HEK293T (cell line): ENCODE measurements around the gene ARL5C.

ENCODE experiments used
- CTCF ChIA-PET: fragments of 350-600 bp; formaldehyde crosslinking; extraction: SDS; loops from one replicate; lab custom pipeline; 2021; ENCODE audit warnings: antibody characterized with exemption, inconsistent platforms; lab: Yijun Ruan, JAX
- POLR2A ChIA-PET: fragments of 350-600 bp; formaldehyde crosslinking; extraction: SDS; loops from one replicate; lab custom pipeline; 2020; ENCODE audit warnings: antibody characterized with exemption, inconsistent platforms; lab: Yijun Ruan, JAX
- DNase-seq: peaks from one replicate; pipeline ENCODE4 v3.0.0; 2012; ENCODE audit warnings: mixed read lengths; ENCODE audit errors: extremely low spot score
- ARNT ChIP-seq: fragments of 450-650 bp; IDR thresholded peaks from 2 replicates; pipeline ENCODE4 v1.6.1; 2017; ENCODE audit warnings: mild to moderate bottlenecking
- BHLHE40 ChIP-seq: fragments of 450-650 bp; IDR thresholded peaks from 2 replicates; pipeline ENCODE4 v1.6.1; 2016; ENCODE audit warnings: mild to moderate bottlenecking, moderate library complexity, borderline replicate concordance
- CTBP1 ChIP-seq: fragments of 450-650 bp; IDR thresholded peaks from 2 replicates; pipeline ENCODE4 v1.6.1; 2016; ENCODE audit warnings: borderline replicate concordance
- ELF4 ChIP-seq: fragments of 450-650 bp; IDR thresholded peaks from 2 replicates; pipeline ENCODE4 v1.6.1; 2017; ENCODE audit warnings: antibody characterized with exemption
- FOXA1 ChIP-seq: fragments of 450-650 bp; IDR thresholded peaks from 2 replicates; pipeline ENCODE4 v1.6.1; 2016; ENCODE audit warnings: mild to moderate bottlenecking
- FOXK2 ChIP-seq: fragments of 450-650 bp; IDR thresholded peaks from 2 replicates; pipeline ENCODE4 v1.6.1; 2016; ENCODE audit warnings: mild to moderate bottlenecking
- FOXM1 ChIP-seq: fragments of 450-650 bp; IDR thresholded peaks from 2 replicates; pipeline ENCODE4 v1.6.1; 2017; ENCODE audit warnings: mild to moderate bottlenecking, borderline replicate concordance
- HDGF ChIP-seq: fragments of 450-650 bp; IDR thresholded peaks from 2 replicates; pipeline ENCODE4 v1.6.1; 2017; ENCODE audit warnings: antibody characterized with exemption, borderline replicate concordance
- L3MBTL2 ChIP-seq: fragments of 450-650 bp; conservative IDR thresholded peaks from 2 replicates; pipeline ENCODE4 v1.6.1; 2016; ENCODE audit warnings: mild to moderate bottlenecking
- LEF1 ChIP-seq: fragments of 450-650 bp; IDR thresholded peaks from 2 replicates; pipeline ENCODE4 v1.6.1; 2017; ENCODE audit warnings: mild to moderate bottlenecking, borderline replicate concordance
- NFRKB ChIP-seq: fragments of 450-650 bp; IDR thresholded peaks from 2 replicates; pipeline ENCODE4 v1.6.1; 2016; ENCODE audit warnings: mild to moderate bottlenecking, moderate library complexity
- SP1 ChIP-seq: fragments of 450-650 bp; IDR thresholded peaks from 2 replicates; pipeline ENCODE4 v1.6.1; 2017
- SUZ12 ChIP-seq: fragments of 450-650 bp; IDR thresholded peaks from 2 replicates; pipeline ENCODE4 v1.6.1; 2016; ENCODE audit warnings: mild to moderate bottlenecking
- TARDBP ChIP-seq: fragments of 450-650 bp; IDR thresholded peaks from 2 replicates; pipeline ENCODE4 v1.6.1; 2016
- ZNF384 ChIP-seq: fragments of 450-650 bp; IDR thresholded peaks from 2 replicates; pipeline ENCODE4 v1.6.1; 2016
- TF ChIP-seq, protein P1 (sequence below): fragments of 450-650 bp; IDR thresholded peaks from 2 replicates; pipeline ENCODE4 v1.6.1; 2016

Gene ARL5C

DNA sequence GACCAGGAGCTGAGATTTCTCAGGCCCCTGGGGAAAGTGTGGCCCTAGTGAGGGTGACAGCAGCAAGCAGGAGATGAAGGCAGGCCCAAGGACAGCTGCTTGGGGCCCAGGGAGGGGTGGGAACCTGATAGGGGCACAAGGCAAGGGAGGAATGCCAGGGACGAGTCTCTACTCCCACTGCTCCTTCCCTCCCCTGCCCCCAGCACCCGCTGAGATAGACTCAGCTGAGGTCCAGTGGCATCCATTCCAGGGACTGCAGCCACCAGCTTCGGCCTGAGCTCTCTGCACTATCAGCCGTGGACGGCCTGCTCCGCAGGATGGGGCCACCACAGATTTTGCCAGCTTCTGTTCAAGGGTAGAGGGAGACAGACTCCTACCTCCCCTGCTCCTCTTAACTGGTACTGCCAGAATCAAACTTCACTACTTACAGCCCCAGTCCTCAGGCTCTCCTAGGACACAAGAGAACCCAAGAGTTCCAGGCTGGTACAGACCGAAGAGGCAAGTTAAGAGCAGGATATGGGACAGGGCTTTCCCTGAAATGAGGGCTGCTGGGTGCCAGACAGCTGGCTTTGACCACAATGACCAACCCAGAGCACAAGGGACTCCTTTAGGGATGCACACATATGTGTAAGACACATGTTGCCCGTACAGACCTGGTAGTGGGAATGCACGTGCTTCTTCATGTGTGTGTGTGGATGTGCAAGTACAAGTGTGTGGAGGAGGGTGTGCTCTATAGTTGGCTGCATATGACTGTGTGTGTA lies 26.0 kb upstream of the ARL5C start:
- POLR2A ChIA-PET = interaction anchor here (2.5 kb wide), 1 partner anchor 8 kb away, joined by 14 read pairs; the partner anchor contains the start of gene RPL19
- CTCF ChIA-PET = interaction anchor here (2.4 kb wide), 1 partner anchor 17 kb away, joined by 7 read pairs; no protein-coding TSS in a partner anchor
- TF ChIP-seq ZNF384 (no peak), LEF1 (no peak), L3MBTL2 (no peak), FOXK2 (no peak), NFRKB (no peak), FOXA1 (no peak), HDGF (no peak), ELF4 (no peak), CTBP1 (no peak), SUZ12 (no peak)
- TF ChIP-seq, protein P1, sequence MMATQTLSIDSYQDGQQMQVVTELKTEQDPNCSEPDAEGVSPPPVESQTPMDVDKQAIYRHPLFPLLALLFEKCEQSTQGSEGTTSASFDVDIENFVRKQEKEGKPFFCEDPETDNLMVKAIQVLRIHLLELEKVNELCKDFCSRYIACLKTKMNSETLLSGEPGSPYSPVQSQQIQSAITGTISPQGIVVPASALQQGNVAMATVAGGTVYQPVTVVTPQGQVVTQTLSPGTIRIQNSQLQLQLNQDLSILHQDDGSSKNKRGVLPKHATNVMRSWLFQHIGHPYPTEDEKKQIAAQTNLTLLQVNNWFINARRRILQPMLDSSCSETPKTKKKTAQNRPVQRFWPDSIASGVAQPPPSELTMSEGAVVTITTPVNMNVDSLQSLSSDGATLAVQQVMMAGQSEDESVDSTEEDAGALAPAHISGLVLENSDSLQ = no peak
- no peak for DNase-seq

DNA sequence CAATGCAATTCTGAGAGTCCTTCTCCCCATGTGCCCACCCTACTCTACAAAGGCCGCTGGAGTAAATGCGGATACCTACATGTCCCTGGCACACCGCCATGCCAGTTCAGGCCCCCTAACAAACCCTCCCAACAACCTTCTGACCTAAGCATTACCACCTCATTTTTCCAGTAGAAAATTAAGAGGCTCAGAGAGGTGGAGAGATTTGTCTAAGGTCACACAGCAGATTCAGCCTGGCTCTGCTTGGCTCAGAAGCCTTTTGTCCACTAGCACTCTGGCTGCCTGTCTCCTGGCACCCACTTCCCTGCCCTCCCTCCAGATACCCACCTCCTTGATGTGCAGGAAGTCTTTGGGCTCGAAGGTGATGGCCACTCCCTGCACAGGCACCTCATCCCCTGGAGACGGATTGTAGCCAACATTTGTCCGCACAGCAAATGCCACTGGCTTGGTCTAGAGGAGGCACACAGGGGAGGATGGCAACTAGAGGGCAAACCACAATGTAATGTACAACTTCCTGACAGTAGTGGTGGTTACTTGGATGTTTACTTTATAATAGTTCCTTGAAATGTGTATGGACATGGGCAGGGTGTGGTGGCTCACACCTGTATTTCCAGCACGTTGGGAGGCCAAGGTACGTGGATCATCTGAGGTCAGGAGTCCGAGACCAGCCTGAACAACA lies 21.3 kb upstream of the ARL5C start:
- no peak for DNase-seq
- ChIA-PET CTCF (interaction anchor here (1.2 kb wide), 1 partner anchor 12 kb away, joined by 3 read pairs; no protein-coding TSS in a partner anchor), POLR2A (no interaction called here)
- TF ChIP-seq ZNF384 (no peak), FOXA1 (no peak), BHLHE40 (no peak), LEF1 (no peak), FOXM1 (no peak), HDGF (no peak), FOXK2 (no peak), ELF4 (no peak), SP1 (no peak), TARDBP (no peak), SUZ12 (no peak), ARNT (no peak), NFRKB (no peak), CTBP1 (no peak), L3MBTL2 (no peak)
- TF ChIP-seq, protein P1 = no peak

DNA sequence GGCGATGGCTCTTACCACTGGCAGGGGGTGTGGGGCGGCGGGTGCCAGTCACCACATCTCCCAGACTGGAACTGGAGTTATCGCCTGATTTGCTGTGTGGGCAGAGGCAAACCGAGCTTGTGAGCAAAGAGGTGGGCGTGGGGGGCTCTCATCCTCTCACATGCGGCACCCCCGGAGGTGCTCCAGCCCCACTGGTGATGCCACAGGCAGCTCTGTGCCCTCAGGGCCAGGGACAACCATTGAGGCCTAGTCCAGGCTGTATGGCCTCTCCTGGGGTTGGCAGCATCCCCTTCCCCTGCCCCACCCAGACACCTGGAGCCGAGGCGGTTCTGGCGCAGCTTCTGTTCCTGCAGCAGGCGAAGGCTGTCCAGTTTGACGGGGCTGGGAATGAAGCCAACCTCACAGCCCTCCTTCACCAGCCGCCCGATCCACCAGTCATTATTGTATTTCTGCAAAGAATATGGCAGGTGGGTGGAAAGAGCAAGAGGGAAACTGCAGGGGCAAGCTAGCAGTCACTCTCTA lies 20.6 kb upstream of the ARL5C start:
- POLR2A ChIA-PET = interaction anchor here (1.0 kb wide), 1 partner anchor 13 kb away, joined by 8 read pairs; the partner anchor contains the start of gene RPL19
- DNase-seq = no peak
- CTCF ChIA-PET = interaction anchor here (1.2 kb wide), 1 partner anchor 12 kb away, joined by 3 read pairs; no protein-coding TSS in a partner anchor
- TF ChIP-seq NFRKB (no peak), FOXA1 (no peak), FOXK2 (no peak), L3MBTL2 (no peak), BHLHE40 (no peak), SUZ12 (no peak)

DNA sequence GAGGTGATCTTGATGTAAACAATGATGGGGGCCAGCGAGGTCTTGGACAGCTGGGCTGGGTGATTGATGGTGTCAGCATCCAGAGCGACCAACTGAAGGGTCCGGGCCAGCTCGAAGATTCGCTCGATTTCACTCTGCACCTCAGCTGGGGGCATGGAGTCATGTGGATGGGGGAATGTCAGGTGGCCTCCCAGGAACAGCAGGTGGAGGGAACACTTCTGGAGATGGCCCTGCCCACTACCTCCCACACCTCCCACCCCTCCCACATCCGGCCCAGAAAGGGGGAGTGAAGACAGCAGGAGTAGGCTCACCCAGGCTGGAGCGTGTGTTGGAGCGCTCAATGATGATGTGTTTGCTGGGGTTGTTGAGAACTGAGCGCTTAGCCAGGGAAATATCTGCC lies 17.8 kb upstream of the ARL5C start:
- DNase-seq = no peak
- POLR2A ChIA-PET = interaction anchor here (0.7 to 1.7 kb wide), 3 partner anchors 10 to 16 kb away, joined by 3 to 7 read pairs (median 4); partner anchors contain the start of gene RPL19
- no peak for TF ChIP-seq ZNF384
- CTCF ChIA-PET = interaction anchor here (0.9 to 1.6 kb wide), 3 partner anchors 9 to 200 kb away, joined by 4 to 10 read pairs (median 5); no protein-coding TSS in a partner anchor

DNA sequence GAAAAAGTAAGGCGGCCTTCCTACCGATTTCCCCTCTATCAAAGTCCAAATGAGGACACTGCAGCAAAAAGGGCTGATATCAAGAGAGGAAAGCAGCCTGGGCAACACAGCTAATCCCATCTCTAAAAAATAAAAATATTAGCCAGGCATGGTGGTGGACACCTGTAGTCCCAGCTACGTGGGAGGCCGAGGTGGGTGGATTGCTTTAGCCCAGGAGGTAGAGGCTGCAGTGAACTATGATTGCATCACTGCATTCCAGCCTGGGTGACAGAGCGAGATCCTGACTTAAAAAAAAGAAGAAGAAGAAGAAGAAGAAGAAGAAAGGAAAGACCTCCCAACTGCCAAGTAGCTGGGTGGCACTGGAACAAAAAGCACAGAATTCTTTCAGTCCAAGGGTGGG lies 17.1 kb upstream of the ARL5C start:
- DNase-seq = no peak
- POLR2A ChIA-PET = interaction anchor here (0.7 to 1.7 kb wide), 3 partner anchors 10 to 17 kb away, joined by 3 to 7 read pairs (median 4); partner anchors contain the start of gene RPL19

More for the DNA sequence above, 17.1 kb upstream of the ARL5C start:
- TF ChIP-seq SUZ12 (no peak), LEF1 (no peak), ELF4 (no peak), TARDBP (no peak), FOXA1 (no peak), HDGF (no peak), SP1 (no peak), FOXM1 (no peak), BHLHE40 (no peak), L3MBTL2 (no peak), NFRKB (no peak), ARNT (no peak), FOXK2 (no peak), CTBP1 (no peak), ZNF384 (no peak)
- TF ChIP-seq, protein P1 = no peak
- CTCF ChIA-PET = interaction anchor here (0.9 to 1.6 kb wide), 4 partner anchors 9 to 200 kb away, joined by 4 to 10 read pairs (median 5); no protein-coding TSS in a partner anchor
